Lung microvascular endothelial cell (primary cell): ENCODE data around the gene CALCR. TPM values are rescaled to one million over a fixed set of nuclear protein-coding genes. Genes with fewer than 3 reads are reported as not detected.

Source experiments
- DNase-seq, 2 donors: peaks; one replicate each; pipeline versions ENCODE4 v3.0.0 to v3.0.0-alpha.2; 2010; ENCODE audit warnings: low read depth in 2 of 2
- total RNA-seq: library from RNA; depleted of rRNA; stranded (reverse); fragments of >200 nt; gene quantifications from 2 replicates; pipeline ENCODE4 v1.2.1, GENCODE V29; 2014

The CALCR gene
- total RNA-seq, 1 donor from 2014 or later: not detected

DNA sequence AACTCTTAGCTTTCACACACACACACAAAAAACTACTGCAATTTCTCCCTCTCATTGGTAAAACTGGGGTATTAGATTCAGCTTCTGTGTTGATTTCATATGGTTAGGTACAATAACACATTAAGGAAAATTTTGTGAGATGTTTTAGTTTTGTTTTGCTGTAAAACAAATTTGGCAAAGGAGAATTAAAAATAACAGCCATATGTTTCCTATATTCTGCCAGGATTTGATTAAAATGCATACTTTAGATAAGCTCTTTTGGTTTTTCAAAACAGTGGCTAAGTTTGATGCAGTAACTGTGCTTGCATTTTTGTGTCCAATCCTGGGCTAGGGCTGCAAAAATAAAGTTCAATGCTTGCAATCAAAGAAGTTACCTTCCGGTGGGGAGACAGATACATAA lies 126.3 kb downstream of the CALCR start:
- no peak for DNase-seq

DNA sequence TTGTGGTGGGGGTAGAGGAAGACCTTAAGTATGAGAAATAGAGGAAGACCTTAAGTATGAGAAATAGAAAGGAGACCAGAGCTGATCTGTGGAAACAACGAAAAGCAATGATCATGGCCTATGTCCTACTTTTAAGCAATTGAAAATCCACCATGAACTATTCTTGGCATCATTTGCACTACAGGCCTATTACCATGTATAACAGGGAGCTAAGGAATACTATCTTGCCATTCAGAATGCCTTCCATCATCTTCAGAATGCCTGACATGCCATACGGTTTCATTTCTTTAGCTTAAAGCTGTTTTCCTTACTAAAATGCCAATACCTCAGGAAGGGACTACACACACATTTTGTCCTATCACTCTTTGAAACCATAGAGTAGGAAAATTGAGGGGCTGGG lies 127.0 kb downstream of the CALCR start:
- no peak for DNase-seq

DNA sequence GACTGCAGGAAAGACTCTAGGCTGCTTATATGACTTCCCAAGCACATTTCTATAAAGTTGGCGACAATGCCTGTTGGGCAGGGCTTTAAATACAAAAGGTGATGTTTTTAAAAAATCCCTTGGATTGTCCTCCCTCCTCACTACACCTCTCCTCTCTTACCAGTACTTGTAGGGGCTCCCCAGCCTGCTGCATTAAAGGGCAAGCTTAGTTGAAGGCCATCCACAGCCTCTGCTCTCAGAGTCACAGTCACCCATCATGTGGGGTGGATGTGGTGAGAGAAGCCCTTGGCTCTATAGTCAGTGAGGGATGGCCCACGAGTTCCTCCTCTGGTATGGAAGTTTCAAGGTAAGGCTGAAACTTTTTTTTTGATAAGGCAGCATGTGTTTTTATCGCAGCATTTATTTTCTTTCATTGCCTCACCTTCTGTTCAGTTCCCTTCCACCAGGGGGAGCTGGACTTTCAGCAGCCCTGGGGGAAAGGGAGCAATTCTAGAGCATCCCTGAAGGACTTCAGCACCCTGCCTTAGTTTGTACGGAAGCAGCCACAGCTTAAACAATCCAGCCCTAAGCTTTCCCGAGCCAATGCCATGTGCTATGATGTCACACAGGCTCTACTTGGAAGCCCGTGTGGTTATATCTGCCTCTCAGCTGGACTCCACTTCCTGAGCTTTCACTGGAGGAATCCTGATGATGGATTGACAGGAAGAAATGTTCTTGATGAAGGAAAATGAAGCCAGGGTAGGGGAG lies 131.9 kb downstream of the CALCR start:
- DNase-seq: peak; percentile 37 to 64

DNA sequence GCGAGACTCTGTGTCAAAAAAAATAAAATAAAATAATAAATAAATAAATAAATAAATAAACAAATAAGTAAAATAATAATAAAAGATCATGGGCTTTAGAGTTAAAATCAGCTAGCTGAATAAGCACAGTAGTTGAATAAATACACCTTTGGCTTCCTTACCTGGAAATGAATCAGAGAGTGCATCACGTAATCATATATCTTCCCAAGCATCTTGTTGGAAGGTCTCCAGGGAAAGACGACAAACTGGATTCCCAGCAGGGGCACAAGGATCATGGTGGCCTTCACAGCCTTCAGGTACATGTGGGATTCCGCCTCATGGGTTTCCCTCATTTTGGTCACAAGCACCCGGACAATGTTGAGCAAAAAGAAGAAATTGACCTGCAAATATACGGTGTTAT lies 138.7 kb downstream of the CALCR start:
- DNase-seq: no peak

DNA sequence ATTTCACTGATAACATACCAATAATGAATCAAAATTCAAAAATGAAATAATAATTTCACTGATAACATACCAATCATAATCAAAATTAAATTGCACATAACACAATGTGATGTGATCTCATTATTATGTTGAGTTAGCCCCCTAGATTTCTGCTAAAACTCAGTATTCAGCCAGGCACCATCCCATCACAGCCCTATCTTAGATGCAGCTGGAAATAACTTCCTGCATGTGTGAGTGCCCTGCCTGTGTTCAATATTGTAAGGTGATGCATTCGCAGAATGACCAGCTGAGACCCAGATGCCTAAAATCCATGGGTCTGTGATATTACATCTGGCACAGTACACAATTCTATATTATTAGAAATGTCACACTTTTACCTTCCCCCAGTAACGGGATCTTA lies 142.4 kb downstream of the CALCR start:
- no peak for DNase-seq

DNA sequence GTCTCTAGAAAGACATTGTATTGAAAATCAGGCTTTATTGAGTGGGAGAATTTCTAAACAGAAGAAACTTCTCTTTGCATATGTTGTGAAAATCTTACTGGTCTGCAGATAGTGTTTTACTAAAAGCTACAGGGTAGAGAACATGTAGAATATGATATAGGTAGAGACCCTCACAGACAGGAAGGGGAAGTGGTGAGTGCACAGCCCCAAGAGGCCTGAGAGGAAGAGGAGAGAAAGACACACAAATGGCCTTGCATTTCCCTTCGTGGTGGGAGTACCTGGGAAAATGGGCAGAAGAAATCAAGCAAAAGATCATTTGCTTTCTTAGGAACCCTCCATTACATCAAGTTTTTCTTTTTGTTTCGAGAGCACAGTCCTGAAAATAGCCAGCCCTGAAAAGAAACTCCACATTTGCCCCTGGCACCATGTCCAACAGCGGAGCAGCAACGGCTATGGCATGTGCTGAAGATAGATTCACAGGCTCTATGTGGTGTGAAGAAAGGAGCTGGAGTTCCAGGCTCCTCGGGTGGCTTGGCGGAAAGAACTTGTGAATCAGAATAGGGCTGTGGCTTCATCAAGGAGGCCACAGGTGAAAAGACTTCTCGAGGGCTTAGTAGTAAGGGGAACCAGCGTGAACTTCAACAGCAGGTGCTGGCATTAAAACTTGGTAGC lies 143.5 kb downstream of the CALCR start:
- no peak for DNase-seq

DNA sequence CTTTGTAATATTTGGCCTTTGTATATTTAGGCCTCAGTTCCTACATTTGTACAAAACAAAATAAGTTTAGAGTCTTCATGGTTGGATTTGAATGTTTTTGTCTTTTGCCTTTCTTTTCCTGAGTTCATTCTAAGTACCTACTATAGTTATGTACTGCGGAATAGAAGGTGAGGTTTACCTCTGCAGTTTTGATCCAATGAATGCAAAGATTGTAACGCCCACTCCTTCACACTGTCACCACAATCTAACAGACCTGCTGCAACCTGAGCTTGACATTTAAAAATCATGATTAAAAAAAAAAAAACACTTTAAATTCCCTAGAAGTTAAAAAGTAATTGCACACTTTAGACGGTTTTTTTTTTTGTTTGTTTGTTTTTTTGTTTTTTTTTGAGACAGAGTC lies 145.0 kb downstream of the CALCR start:
- DNase-seq: no peak

DNA sequence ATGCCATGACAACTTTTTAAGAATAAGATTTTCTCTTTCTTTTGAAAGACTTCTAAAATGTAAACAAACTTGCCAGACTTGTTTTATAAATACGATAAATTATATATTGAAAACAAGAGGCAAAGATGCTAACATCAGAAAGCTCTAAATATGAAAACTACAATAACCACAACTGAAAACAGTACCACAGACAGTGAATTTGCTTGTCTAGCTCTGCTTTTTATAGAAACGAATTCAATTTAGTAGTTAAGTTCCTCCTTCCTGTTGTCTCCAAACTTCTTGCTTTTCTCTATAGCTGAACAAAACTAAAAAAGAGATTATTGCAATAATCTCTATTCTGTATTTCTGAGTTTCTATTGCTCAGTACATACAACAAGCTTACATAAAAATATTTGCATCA lies 147.4 kb downstream of the CALCR start:
- DNase-seq: no peak

DNA sequence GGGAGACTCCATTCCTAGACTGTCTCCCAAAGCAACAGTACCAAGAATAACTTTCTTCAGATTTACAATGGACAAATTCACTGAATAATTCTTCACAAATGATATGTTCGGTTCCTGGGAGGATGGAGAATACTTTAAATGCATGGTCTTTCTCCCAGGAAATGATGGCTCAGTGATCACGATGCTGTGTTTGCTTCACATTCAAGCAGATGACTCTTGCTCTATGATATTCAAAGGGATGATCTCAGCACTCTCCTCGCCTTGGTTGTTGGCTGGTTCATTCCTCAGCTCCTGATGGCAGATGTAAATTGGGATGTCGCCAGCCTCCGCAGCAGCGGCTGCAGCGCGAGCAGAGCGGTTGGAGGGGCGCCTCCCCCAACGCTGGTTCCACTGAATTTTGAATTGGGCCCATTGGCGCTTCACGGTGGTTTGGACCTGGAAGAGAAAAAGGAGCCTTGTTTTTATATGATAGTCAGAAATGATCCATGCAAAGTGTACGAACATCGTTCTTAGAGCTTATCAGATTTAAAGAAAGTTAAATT lies 148.3 kb downstream of the CALCR start:
- DNase-seq: no peak

DNA sequence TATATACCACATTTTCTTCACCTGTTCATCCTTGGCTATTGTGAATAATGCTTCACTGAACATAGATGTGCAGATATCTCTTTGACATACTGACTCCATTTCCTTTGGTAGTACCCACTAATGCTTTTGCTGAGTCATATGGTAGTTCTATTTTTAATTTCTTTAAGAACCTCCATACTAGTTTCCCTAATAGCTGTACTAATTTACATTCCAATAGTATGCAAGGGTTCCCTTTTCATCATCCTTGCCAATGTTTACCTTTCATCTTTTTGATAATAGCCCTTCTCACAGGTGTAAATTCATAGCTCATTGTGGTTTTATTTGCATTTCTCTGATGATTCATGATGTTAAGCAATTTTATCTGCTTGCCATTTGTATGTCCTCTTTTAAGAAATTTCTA lies 159.9 kb downstream of the CALCR start:
- no peak for DNase-seq

DNA sequence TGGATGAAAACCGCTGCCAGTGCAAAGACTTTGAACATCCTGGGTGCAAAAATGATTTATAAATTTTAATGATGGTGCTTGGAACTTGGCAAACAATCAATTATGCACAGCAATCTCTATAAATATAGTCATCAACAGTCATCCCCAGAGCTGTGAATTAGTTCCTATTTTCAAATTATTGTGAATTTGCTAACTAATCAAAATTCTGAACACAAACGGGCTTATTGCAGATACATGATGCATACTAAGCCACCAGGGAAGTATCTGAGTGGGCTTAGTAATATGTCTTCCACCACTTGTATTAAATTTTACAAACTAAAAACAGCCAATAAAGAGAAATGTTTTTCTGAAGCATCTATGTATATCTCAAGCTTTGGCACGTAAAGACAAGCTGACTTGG lies 165.2 kb downstream of the CALCR start:
- DNase-seq: no peak

DNA sequence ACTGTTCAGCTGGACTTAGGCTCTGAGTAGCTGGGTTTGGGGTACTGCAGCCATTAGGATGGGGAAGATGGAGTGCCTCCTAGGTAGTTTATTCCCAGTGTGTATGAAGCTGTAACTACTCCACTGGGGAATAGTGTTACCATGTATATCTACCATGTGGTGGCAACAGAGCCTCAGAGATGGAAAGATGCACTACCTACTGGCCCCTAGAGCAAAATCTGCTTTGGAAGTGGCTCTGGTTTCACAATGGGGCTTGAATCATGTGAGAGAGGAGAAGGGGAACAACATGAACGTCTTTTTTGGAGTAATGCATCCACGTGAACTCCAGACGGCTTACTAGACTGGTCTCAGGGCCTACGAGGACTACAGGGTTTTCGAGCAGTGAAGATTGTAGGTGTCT lies 167.3 kb downstream of the CALCR start:
- no peak for DNase-seq

DNA sequence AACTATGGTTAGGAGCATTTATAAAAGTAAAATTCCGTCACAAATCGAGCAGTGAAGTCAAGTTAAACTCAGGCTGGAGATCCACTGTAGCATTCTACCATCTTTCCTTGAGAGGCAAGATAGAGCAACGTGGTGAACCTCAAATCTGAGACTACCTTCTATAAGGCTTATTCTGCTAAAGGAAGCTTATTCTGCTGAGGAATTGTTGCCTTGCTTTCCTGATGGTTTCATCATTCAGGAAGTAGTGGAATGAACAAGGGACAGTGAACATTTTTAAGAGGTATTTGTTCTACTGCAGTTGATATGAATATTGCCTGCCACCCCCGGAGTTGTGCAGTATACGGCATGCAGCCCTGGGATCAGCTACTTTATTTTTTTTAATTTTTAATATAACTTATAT lies 171.6 kb downstream of the CALCR start:
- DNase-seq: no peak

DNA sequence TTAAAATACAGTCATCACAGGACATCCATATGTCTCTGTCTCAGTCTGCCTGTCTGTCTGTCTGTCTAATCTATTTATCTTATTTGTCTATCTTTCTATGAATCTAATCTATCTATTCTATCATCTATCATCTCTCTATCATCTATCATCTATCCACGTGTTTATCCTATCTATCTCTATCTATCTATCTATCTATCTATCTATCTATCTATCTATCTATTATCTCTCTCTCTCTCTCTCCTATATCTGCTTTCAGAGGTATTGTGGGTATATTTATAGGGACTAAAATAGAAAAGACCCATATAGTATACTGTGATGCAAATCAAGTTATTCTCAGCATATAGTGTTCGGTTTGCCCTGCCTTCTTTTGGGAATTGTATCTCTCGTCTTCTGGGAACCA lies 174.9 kb downstream of the CALCR start:
- no peak for DNase-seq

DNA sequence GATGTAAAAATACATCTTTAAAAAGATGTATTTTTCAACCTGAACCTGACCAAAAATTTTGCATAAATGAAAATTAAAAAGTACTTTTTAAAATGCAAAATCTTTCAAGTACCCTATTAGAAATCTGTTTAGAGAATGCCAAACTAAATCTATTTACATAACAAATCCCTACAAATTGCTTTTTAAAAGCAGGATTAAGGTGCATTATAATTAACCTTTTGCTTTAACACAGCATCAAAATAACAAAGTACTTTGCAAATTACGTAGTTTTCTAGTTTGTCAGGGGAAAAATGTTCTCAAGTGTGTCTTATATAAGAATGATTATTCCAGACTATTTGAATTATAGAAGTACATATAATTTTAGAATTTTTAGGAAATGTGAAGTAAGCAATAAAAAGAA lies 181.5 kb downstream of the CALCR start:
- no peak for DNase-seq

DNA sequence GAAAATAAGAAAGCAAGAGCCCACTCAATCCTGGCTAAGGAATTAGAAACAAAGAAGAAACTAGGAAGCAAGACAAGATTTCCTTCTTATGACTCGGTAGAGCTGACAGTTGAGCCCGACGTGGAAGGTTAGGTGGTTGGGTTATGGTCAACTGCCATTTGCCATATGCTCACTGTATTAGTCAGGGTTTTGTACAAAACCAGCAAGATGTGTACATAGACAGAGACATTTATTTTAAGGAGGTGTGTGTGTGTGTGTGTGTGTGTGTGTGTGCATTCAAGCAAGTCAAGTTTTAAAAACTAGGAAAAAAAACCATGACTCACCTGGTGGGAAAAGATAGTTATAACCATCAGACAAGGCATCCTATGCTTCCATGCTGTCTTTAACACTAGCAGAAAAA lies 183.9 kb downstream of the CALCR start:
- DNase-seq: no peak

DNA sequence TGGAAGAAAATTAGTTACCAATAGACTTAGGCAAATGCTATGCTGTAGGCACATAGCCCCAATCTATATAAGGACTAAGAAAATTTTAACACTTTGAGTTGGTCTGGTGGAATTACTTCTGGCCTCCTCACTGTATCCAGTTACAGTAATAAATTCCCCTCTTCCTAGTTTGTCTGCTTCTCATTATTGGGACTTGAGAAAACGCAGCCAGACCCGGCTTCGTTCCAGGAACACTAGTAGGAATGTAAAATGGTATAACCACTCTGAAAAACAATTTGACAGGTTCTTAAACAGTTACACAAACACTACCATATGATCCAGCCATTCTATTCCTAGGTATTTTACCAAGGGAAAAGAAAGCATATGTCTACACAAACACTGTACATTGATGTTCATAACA lies 192.2 kb downstream of the CALCR start:
- no peak for DNase-seq

DNA sequence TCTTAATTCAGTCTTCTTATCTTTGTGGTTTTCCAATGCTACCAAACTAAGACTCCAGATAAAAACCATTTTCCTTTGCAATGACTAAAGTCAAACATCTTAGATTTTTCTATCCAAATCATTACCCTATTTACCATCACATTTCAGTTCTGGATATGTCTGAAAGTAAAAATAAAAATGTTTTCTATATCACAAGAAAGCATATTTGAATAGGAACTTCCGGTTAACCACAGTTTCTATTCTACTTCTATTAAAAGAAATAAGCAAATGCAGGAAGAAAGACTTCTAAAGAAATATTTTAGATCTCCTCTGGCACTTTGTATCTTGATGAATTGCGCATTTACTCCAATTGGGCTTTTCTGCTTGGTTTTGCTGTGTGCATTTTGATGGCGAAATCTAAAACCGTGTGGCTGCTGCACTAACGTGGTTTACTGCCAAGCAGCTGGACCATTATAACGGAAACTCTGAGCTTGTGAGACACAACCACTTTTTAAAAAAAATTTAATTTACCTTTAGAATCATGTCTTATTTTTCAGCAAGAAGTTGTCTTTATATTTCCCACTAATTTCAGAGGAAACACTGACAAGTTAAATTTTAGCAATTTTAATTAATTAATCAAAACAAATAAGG lies 196.3 kb downstream of the CALCR start:
- DNase-seq: peak in 1 of 2 donors; percentile 12

DNA sequence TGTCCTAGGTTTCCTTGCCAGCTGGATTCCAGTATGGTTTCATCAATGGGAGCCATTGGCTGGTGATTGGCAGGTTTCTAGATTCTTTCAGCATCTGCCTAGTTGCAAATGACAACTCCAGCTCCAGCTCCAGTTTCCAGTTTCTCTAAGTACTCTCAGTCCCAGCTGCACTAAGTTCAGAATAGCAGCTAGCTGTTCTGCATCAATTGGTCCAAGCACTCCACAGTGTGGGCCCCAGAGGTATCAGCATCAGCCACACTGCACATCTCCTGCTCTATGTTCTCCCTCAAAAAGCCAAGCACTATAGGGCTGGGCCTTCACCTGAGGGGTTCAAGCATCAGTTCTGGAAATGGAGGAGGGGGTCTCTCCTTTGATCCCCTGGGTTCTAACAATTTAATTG lies 198.9 kb downstream of the CALCR start:
- no peak for DNase-seq
